ENCODE data around the gene PCNX2. TPM values are rescaled to one million over a fixed set of nuclear protein-coding genes. Genes with fewer than 3 reads are reported as not detected.

Gene PCNX2
- total RNA-seq, 2 donors from 2014 or later: 23.9 to 39.1 TPM

DNA sequence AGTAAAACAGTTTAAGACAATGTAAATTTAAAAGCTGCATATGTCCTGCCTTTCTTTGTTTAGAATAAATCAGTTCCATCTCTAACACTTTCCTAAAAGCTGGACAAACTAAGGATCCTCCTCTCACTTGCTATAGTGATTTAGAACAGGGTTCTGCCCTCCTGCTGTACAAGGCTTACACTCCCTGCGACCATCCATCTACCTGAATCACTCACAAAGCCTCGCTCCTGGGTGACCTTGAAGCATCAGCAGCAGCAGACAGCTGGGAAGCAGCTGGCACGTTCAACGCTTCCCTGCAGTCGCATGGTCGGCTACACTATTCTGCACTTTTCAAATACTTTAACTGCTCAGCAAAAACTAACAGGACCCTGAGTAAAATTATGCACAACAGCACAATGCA, 217.1 kb downstream of the PCNX2 start:
- Histone ChIP-seq H3K4me1 (ENCODE audit: control insufficient read depth, insufficient read depth, low read length) (no peaks in the 10 kb centered on the region), H3K4me3 (ENCODE audit: low read length) (no peak overlapping the region), H3K9me3 (ENCODE audit: control insufficient read depth, low read length) (no peaks in the 10 kb centered on the region), H3K36me3 (ENCODE audit: control insufficient read depth, insufficient read depth, low read length) (no peaks in the 10 kb centered on the region), H3K27me3 (ENCODE audit: control insufficient read depth, insufficient read depth, low read length, poor library complexity, severe bottlenecking) (no peaks in the 10 kb centered on the region), H3K27ac (ENCODE audit: low read depth, low read length) (no peak overlapping the region), H3K9ac (ENCODE audit: extremely low read depth, low read length, poor library complexity, severe bottlenecking) (no peak overlapping the region)
- peaks cover 6% of the 10 kb centered on the region for H3K9me3 Mint-ChIP-seq
- 92 to 100% methylated on average over 1 to 6 of the region's 6 CpGs for WGBS, 2 experiments (ENCODE audit: insufficient coverage in 1 of 2, insufficient read length in 1 of 2)
- TF ChIP-seq, protein P1, sequence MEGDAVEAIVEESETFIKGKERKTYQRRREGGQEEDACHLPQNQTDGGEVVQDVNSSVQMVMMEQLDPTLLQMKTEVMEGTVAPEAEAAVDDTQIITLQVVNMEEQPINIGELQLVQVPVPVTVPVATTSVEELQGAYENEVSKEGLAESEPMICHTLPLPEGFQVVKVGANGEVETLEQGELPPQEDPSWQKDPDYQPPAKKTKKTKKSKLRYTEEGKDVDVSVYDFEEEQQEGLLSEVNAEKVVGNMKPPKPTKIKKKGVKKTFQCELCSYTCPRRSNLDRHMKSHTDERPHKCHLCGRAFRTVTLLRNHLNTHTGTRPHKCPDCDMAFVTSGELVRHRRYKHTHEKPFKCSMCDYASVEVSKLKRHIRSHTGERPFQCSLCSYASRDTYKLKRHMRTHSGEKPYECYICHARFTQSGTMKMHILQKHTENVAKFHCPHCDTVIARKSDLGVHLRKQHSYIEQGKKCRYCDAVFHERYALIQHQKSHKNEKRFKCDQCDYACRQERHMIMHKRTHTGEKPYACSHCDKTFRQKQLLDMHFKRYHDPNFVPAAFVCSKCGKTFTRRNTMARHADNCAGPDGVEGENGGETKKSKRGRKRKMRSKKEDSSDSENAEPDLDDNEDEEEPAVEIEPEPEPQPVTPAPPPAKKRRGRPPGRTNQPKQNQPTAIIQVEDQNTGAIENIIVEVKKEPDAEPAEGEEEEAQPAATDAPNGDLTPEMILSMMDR (conservative IDR thresholded peaks at IDR 0.05): no peak
- peaks cover 6% of the 10 kb centered on the region for H3K4me1 Mint-ChIP-seq
- no peak overlapping the region for H3K4me3 Mint-ChIP-seq
- no peaks in the 10 kb centered on the region for H3K27me3 Mint-ChIP-seq (ENCODE audit: insufficient read depth)
- no peak for DNase-seq
- H3K36me3 Mint-ChIP-seq (ENCODE audit: low read depth): peaks cover 5% of the 10 kb centered on the region
- no peak overlapping the region for H3K27ac Mint-ChIP-seq

DNA sequence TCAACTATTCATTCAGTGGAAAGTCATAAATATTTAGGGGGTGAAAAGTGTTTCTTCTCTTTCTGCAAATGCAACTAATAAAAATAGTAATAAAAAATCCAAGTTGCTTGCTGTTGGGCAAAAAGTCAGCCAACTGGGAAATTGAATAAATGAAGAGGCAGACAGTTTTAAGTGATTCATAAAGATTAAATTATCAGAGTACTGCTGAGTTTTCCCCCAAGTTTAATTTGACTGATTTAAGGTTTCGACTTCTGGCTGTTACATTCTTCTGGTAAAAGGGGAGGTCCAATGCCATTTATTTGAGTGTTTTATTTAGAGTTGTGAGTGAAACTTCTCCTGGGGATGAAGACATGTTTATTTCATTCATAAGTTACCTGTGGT, 219.6 kb downstream of the PCNX2 start:
- H3K4me3 Mint-ChIP-seq: no peak overlapping the region
- peaks cover 11% of the 10 kb centered on the region for H3K9me3 Mint-ChIP-seq
- no peak overlapping the region for H3K27ac Mint-ChIP-seq
- Histone ChIP-seq H3K4me1 (ENCODE audit: control insufficient read depth, insufficient read depth, low read length) (no peaks in the 10 kb centered on the region), H3K36me3 (ENCODE audit: control insufficient read depth, insufficient read depth, low read length) (no peaks in the 10 kb centered on the region), H3K9ac (ENCODE audit: extremely low read depth, low read length, poor library complexity, severe bottlenecking) (no peak overlapping the region), H3K27me3 (ENCODE audit: control insufficient read depth, insufficient read depth, low read length, poor library complexity, severe bottlenecking) (no peaks in the 10 kb centered on the region), H3K4me3 (ENCODE audit: low read length) (no peak overlapping the region), H3K9me3 (ENCODE audit: control insufficient read depth, low read length) (no peaks in the 10 kb centered on the region), H3K27ac (ENCODE audit: low read depth, low read length) (no peak overlapping the region)
- TF ChIP-seq, protein P1 (conservative IDR thresholded peaks at IDR 0.05): no peak
- H3K27me3 Mint-ChIP-seq (ENCODE audit: insufficient read depth): no peaks in the 10 kb centered on the region
- H3K4me1 Mint-ChIP-seq: peaks cover 6% of the 10 kb centered on the region
- 94 to 100% methylated on average over 1 of the region's 1 CpG for WGBS, 2 experiments (ENCODE audit: insufficient coverage in 1 of 2, insufficient read length in 1 of 2)
- peaks cover 9% of the 10 kb centered on the region for H3K36me3 Mint-ChIP-seq (ENCODE audit: low read depth)
- no peak for DNase-seq

DNA sequence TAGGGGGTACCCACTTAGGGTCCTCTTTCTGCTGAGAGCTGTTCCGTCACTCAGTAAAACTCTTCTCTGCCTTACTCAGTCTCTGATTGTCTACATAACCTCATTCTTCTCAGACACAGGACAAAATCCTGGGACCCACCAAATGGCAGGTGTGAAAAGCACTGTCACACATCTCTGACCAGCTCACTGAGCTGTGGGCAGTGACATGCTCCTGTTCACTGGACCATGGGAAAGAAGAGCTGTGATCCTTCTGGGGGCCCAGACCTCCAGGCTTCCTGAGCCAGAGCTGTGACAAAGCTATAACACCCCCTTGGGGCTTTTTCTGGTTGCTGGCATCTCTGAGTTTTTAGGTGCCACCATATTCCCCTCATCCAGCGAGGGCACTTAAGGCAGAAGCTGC, 229.4 kb downstream of the PCNX2 start:
- H3K4me1 Mint-ChIP-seq: peaks cover 12% of the 10 kb centered on the region
- no peak for DNase-seq
- Histone ChIP-seq H3K9me3 (ENCODE audit: control insufficient read depth, low read length) (peaks cover 21% of the 10 kb centered on the region), H3K36me3 (ENCODE audit: control insufficient read depth, insufficient read depth, low read length) (peaks cover 9% of the 10 kb centered on the region), H3K4me3 (ENCODE audit: low read length) (peak overlapping the region; percentile 66), H3K9ac (ENCODE audit: extremely low read depth, low read length, poor library complexity, severe bottlenecking) (no peak overlapping the region), H3K27ac (ENCODE audit: low read depth, low read length) (no peak overlapping the region), H3K27me3 (ENCODE audit: control insufficient read depth, insufficient read depth, low read length, poor library complexity, severe bottlenecking) (no peaks in the 10 kb centered on the region), H3K4me1 (ENCODE audit: control insufficient read depth, insufficient read depth, low read length) (no peaks in the 10 kb centered on the region)
- H3K27me3 Mint-ChIP-seq (ENCODE audit: insufficient read depth): no peaks in the 10 kb centered on the region
- H3K27ac Mint-ChIP-seq: no peak overlapping the region
- TF ChIP-seq, protein P1 (conservative IDR thresholded peaks at IDR 0.05): no peak
- 97 to 100% methylated on average over 1 to 2 of the region's 2 CpGs for WGBS, 2 experiments (ENCODE audit: insufficient coverage in 1 of 2, insufficient read length in 1 of 2)
- no peak overlapping the region for H3K4me3 Mint-ChIP-seq
- peaks cover 8% of the 10 kb centered on the region for H3K9me3 Mint-ChIP-seq
- H3K36me3 Mint-ChIP-seq (ENCODE audit: low read depth): peaks cover 10% of the 10 kb centered on the region

Data from endodermal cell (in vitro differentiated cells).